D721Med (cell line): Measurements from ENCODE around the gene SPEF1.
A peak's percentile ranks its signal among the peaks of the same experiment; 100 is the strongest.

ENCODE experiments used
- DNase-seq: peaks from one replicate; pipeline ENCODE4 v3.0.0; 2011; ENCODE audit warnings: low spot score; ENCODE audit not compliant: insufficient read length
- FAIRE-seq: peaks from 2 replicates; lab custom pipeline; 2011; peaks lifted over from hg19 to GRCh38; lab: Jason Lieb, UNC
- CTCF ChIP-seq: IDR thresholded peaks from 2 replicates; pipeline ENCODE4 v1.5.1; 2012; ENCODE audit warnings: mild to moderate bottlenecking, control low read depth; ENCODE audit not compliant: insufficient read depth; ENCODE audit errors: missing control alignments

SPEF1 gene

GRCh38 chr20:3751675-3752385 is 29.4 kb downstream of the SPEF1 start:
- no peak for FAIRE-seq

DNA sequence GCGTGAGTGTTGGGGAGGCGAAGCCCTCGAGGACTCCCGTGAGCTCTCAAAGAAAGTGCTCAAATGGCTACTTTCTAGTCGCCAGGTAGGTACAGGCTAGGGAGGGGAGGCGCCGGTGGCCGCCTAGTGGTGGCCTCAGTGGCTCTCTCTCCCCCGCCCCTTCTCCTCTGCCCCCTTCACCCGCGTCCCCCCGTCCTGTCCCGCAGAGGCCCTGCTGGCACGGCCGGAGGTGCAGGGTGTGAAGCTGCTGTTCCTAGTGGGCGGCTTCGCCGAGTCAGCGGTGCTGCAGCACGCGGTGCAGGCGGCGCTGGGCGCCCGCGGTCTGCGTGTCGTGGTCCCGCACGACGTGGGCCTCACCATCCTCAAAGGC is 30.0 kb downstream of the SPEF1 start:
- no peak for FAIRE-seq
- no peak for TF ChIP-seq CTCF
- no peak for DNase-seq

More at GRCh38 chr20:3751675-3752385, 29.4 kb downstream of the SPEF1 start:
- no peak for TF ChIP-seq CTCF
- no peak for DNase-seq

- peak; percentile 53 for DNase-seq
- FAIRE-seq = no peak
- TF ChIP-seq CTCF = peak; percentile 60
Observed at GRCh38 chr20:3749689-3750531, 31.3 kb downstream of the SPEF1 start.

DNA sequence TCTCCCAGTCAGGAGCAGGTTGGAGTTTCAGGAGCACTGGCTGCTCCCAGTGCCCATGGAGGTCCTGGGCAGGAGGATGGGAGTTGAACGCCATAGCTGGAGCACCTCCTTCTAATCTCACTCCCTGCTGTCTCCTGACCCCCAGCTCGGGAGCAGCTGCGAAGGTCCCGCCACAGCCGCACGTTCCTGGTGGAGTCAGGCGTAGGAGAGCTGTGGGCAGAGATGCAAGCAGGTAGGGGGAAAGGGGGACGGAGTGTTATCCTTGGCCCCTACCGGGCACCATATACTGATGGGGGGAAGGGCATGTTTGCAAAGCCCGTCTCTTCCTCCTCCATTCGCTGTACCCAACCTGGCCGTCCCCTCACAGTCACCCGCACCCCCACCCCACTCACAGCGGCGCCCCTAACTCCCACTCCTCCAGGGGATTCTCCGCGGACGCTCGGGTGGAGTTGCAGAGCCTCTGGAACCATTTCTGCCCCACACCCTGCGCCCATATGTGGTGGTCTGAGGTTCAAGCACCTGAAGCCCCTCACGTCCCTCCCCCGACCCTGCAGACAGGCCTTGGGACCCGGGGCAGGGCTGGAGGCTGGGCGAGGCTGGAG is 32.1 kb downstream of the SPEF1 start:
- no peak for FAIRE-seq
- TF ChIP-seq CTCF = no peak

GRCh38 chr20:3748073-3748472 is 33.2 kb downstream of the SPEF1 start:
- DNase-seq (no peak), FAIRE-seq (no peak)
- TF ChIP-seq CTCF = no peak

More for the DNA sequence above, 32.1 kb downstream of the SPEF1 start:
- no peak for DNase-seq

DNA sequence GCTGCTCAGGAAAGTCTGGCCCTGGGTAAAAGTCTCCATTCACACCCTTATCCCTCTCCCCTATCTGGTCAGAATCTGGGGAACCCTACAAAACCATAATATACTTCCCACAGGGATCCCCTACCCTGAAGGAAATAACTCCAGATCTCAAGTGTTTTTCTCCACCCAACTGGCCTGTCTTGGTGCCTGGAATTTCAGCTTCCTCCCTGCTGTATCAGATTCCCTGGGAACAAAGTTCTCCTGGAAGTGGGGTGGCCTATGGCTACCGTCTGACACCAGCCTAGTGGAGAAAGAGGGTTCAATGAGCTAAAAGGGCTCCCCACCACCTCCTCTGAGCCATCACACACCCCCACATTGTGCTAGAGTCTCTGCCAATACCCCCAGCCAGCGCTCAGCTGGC is 33.8 kb downstream of the SPEF1 start:
- FAIRE-seq = no peak
- TF ChIP-seq CTCF = no peak
- DNase-seq = no peak

- no peak for FAIRE-seq
- no peak for DNase-seq
- TF ChIP-seq CTCF = no peak
Observed at GRCh38 chr20:3745686-3746173, 35.5 kb downstream of the SPEF1 start.
